Kidney epithelial cell (primary cell): ENCODE measurements around the gene VWDE. TPM values are rescaled to one million over a fixed set of nuclear protein-coding genes. Genes with fewer than 3 reads are reported as not detected.

Source experiments
- DNase-seq: peaks from one replicate; pipeline ENCODE4 v3.0.0-alpha.2; 2010; ENCODE audit warnings: low read depth
- H3K27me3 ChIP-seq: 2 replicates; pipeline ENCODE4 v1.6.0; 2011; ENCODE audit warnings: low read length; ENCODE audit not compliant: control insufficient read depth, insufficient read depth
- H3K36me3 ChIP-seq: 2 replicates; pipeline ENCODE4 v1.5.1; 2011; ENCODE audit warnings: low read length; ENCODE audit not compliant: control insufficient read depth, insufficient read depth
- H3K4me3 ChIP-seq: 2 replicates; pipeline ENCODE4 v1.5.1; 2011; ENCODE audit warnings: low read depth, mild to moderate bottlenecking, control low read depth, low read length
- CTCF ChIP-seq: IDR thresholded peaks from 2 replicates; pipeline ENCODE4 v1.5.1; 2011; ENCODE audit warnings: mild to moderate bottlenecking, moderate library complexity, low read length, control low read depth, inconsistent platforms; ENCODE audit not compliant: insufficient read depth, poor library complexity, severe bottlenecking
- total RNA-seq: library from RNA; depleted of rRNA; stranded (reverse); fragments of >200 nt; gene quantifications from 2 replicates; pipeline ENCODE4 v1.2.3, GENCODE V29; 2015

Gene VWDE
- total RNA-seq, 1 donor from 2014 or later: 3.3 TPM

- DNase-seq: no peak
- no peaks in the 10 kb centered on the region for H3K27me3 ChIP-seq
- no peak for TF ChIP-seq CTCF
- no peaks in the 10 kb centered on the region for H3K36me3 ChIP-seq
- H3K4me3 ChIP-seq: no peak overlapping the region
These were observed 66.6 kb downstream of the VWDE start for GRCh38 chr7:12337095-12337494.

- Histone ChIP-seq H3K4me3 (no peak overlapping the region), H3K27me3 (no peaks in the 10 kb centered on the region), H3K36me3 (no peaks in the 10 kb centered on the region)
- TF ChIP-seq CTCF: no peak
- no peak for DNase-seq
These were observed 74.5 kb downstream of the VWDE start for GRCh38 chr7:12328888-12329770.

GRCh38 chr7:12327922-12328321 lies 75.7 kb downstream of the VWDE start:
- no peak for TF ChIP-seq CTCF
- DNase-seq: no peak
- Histone ChIP-seq H3K4me3 (no peak overlapping the region), H3K36me3 (no peaks in the 10 kb centered on the region), H3K27me3 (no peaks in the 10 kb centered on the region)

GRCh38 chr7:12325646-12326045 lies 78.0 kb downstream of the VWDE start:
- no peak for TF ChIP-seq CTCF
- no peaks in the 10 kb centered on the region for H3K36me3 ChIP-seq
- H3K4me3 ChIP-seq: no peak overlapping the region
- no peak for DNase-seq
- no peaks in the 10 kb centered on the region for H3K27me3 ChIP-seq

GRCh38 chr7:12323415-12323814 lies 80.2 kb downstream of the VWDE start:
- Histone ChIP-seq H3K4me3 (no peak overlapping the region), H3K36me3 (no peaks in the 10 kb centered on the region), H3K27me3 (no peaks in the 10 kb centered on the region)
- no peak for DNase-seq
- no peak for TF ChIP-seq CTCF

- Histone ChIP-seq H3K27me3 (no peaks in the 10 kb centered on the region), H3K36me3 (no peaks in the 10 kb centered on the region), H3K4me3 (no peak overlapping the region)
- DNase-seq: no peak
- TF ChIP-seq CTCF: no peak
These were observed 80.8 kb downstream of the VWDE start for GRCh38 chr7:12322903-12323300.
